ENCODE data around the gene PLA2G4E.

Gene PLA2G4E

GRCh38 chr15:42060797-42061196 is 40.0 kb upstream of the PLA2G4E start:
- Histone ChIP-seq H3K36me3 (ENCODE audit: insufficient read depth, low read length) (no peaks in the 10 kb centered on the region), H2AFZ (ENCODE audit: low read depth, low read length) (no peak overlapping the region), H3K4me3 (ENCODE audit: low read length) (no peak overlapping the region), H3K9me3 (ENCODE audit: low read length) (no peaks in the 10 kb centered on the region), H3K27me3 (ENCODE audit: insufficient read depth, low read length) (peaks cover 5% of the 10 kb centered on the region), H3K4me1 (ENCODE audit: insufficient read depth, low read length) (peaks cover 13% of the 10 kb centered on the region)

- peaks cover 9% of the 10 kb centered on the region for H3K4me1 ChIP-seq (ENCODE audit: insufficient read depth, low read length)
- H3K9me3 ChIP-seq (ENCODE audit: low read length) = no peaks in the 10 kb centered on the region
- no peak overlapping the region for H2AFZ ChIP-seq (ENCODE audit: low read depth, low read length)
- H3K4me3 ChIP-seq (ENCODE audit: low read length) = no peak overlapping the region
- H3K36me3 ChIP-seq (ENCODE audit: insufficient read depth, low read length) = no peaks in the 10 kb centered on the region
- H3K27me3 ChIP-seq (ENCODE audit: insufficient read depth, low read length) = peaks cover 5% of the 10 kb centered on the region
These were observed 39.6 kb upstream of the PLA2G4E start for GRCh38 chr15:42060477-42060763.

GRCh38 chr15:42059661-42060476 is 39.0 kb upstream of the PLA2G4E start:
- Histone ChIP-seq H3K27me3 (ENCODE audit: insufficient read depth, low read length) (peaks cover 5% of the 10 kb centered on the region), H2AFZ (ENCODE audit: low read depth, low read length) (no peak overlapping the region), H3K4me3 (ENCODE audit: low read length) (no peak overlapping the region), H3K4me1 (ENCODE audit: insufficient read depth, low read length) (peaks cover 4% of the 10 kb centered on the region), H3K36me3 (ENCODE audit: insufficient read depth, low read length) (no peaks in the 10 kb centered on the region), H3K9me3 (ENCODE audit: low read length) (no peaks in the 10 kb centered on the region)

GRCh38 chr15:42058791-42059190 is 37.9 kb upstream of the PLA2G4E start:
- Histone ChIP-seq H3K9me3 (ENCODE audit: low read length) (no peaks in the 10 kb centered on the region), H3K36me3 (ENCODE audit: insufficient read depth, low read length) (no peaks in the 10 kb centered on the region), H3K27me3 (ENCODE audit: insufficient read depth, low read length) (peaks cover 5% of the 10 kb centered on the region), H3K4me3 (ENCODE audit: low read length) (no peak overlapping the region), H3K4me1 (ENCODE audit: insufficient read depth, low read length) (no peaks in the 10 kb centered on the region), H2AFZ (ENCODE audit: low read depth, low read length) (no peak overlapping the region)

GRCh38 chr15:42057799-42058646 is 37.2 kb upstream of the PLA2G4E start:
- H3K27me3 ChIP-seq (ENCODE audit: insufficient read depth, low read length) = peaks cover 5% of the 10 kb centered on the region
- no peak overlapping the region for H2AFZ ChIP-seq (ENCODE audit: low read depth, low read length)

GRCh38 chr15:42056934-42057798 is 36.3 kb upstream of the PLA2G4E start:
- Histone ChIP-seq H2AFZ (ENCODE audit: low read depth, low read length) (no peak overlapping the region), H3K4me3 (ENCODE audit: low read length) (no peak overlapping the region), H3K4me1 (ENCODE audit: insufficient read depth, low read length) (no peaks in the 10 kb centered on the region), H3K27me3 (ENCODE audit: insufficient read depth, low read length) (peaks cover 6% of the 10 kb centered on the region), H3K36me3 (ENCODE audit: insufficient read depth, low read length) (no peaks in the 10 kb centered on the region), H3K9me3 (ENCODE audit: low read length) (no peaks in the 10 kb centered on the region)

More at GRCh38 chr15:42057799-42058646, 37.2 kb upstream of the PLA2G4E start:
- Histone ChIP-seq H3K4me1 (ENCODE audit: insufficient read depth, low read length) (no peaks in the 10 kb centered on the region), H3K9me3 (ENCODE audit: low read length) (no peaks in the 10 kb centered on the region), H3K36me3 (ENCODE audit: insufficient read depth, low read length) (no peaks in the 10 kb centered on the region), H3K4me3 (ENCODE audit: low read length) (no peak overlapping the region)

- Histone ChIP-seq H3K36me3 (ENCODE audit: insufficient read depth, low read length) (no peaks in the 10 kb centered on the region), H3K4me3 (ENCODE audit: low read length) (no peak overlapping the region), H3K9me3 (ENCODE audit: low read length) (no peaks in the 10 kb centered on the region), H3K27me3 (ENCODE audit: insufficient read depth, low read length) (peaks cover 15% of the 10 kb centered on the region), H2AFZ (ENCODE audit: low read depth, low read length) (no peak overlapping the region), H3K4me1 (ENCODE audit: insufficient read depth, low read length) (no peaks in the 10 kb centered on the region)
These were observed 33.1 kb upstream of the PLA2G4E start for GRCh38 chr15:42053914-42054313.

GRCh38 chr15:42053010-42053409 is 32.2 kb upstream of the PLA2G4E start:
- H2AFZ ChIP-seq (ENCODE audit: low read depth, low read length) = no peak overlapping the region
- H3K4me3 ChIP-seq (ENCODE audit: low read length) = no peak overlapping the region
- H3K27me3 ChIP-seq (ENCODE audit: insufficient read depth, low read length) = peaks cover 15% of the 10 kb centered on the region
- no peaks in the 10 kb centered on the region for H3K9me3 ChIP-seq (ENCODE audit: low read length)
- no peaks in the 10 kb centered on the region for H3K36me3 ChIP-seq (ENCODE audit: insufficient read depth, low read length)
- no peaks in the 10 kb centered on the region for H3K4me1 ChIP-seq (ENCODE audit: insufficient read depth, low read length)

- no peak overlapping the region for H3K4me3 ChIP-seq (ENCODE audit: low read length)
These were observed 29.8 kb upstream of the PLA2G4E start for GRCh38 chr15:42050484-42051255.

GRCh38 chr15:42048821-42049200 is 28.0 kb upstream of the PLA2G4E start:
- H3K9me3 ChIP-seq (ENCODE audit: low read length) = no peaks in the 10 kb centered on the region
- H3K4me1 ChIP-seq (ENCODE audit: insufficient read depth, low read length) = no peaks in the 10 kb centered on the region
- H3K4me3 ChIP-seq (ENCODE audit: low read length) = no peak overlapping the region
- peaks cover 10% of the 10 kb centered on the region for H3K27me3 ChIP-seq (ENCODE audit: insufficient read depth, low read length)
- H3K36me3 ChIP-seq (ENCODE audit: insufficient read depth, low read length) = no peaks in the 10 kb centered on the region
- H2AFZ ChIP-seq (ENCODE audit: low read depth, low read length) = no peak overlapping the region

More at GRCh38 chr15:42050484-42051255, 29.8 kb upstream of the PLA2G4E start:
- Histone ChIP-seq H3K9me3 (ENCODE audit: low read length) (no peaks in the 10 kb centered on the region), H3K36me3 (ENCODE audit: insufficient read depth, low read length) (no peaks in the 10 kb centered on the region), H2AFZ (ENCODE audit: low read depth, low read length) (no peak overlapping the region), H3K4me1 (ENCODE audit: insufficient read depth, low read length) (no peaks in the 10 kb centered on the region), H3K27me3 (ENCODE audit: insufficient read depth, low read length) (peaks cover 10% of the 10 kb centered on the region)

- Histone ChIP-seq H3K27me3 (ENCODE audit: insufficient read depth, low read length) (peaks cover 10% of the 10 kb centered on the region), H3K36me3 (ENCODE audit: insufficient read depth, low read length) (no peaks in the 10 kb centered on the region), H3K9me3 (ENCODE audit: low read length) (no peaks in the 10 kb centered on the region), H2AFZ (ENCODE audit: low read depth, low read length) (no peak overlapping the region), H3K4me3 (ENCODE audit: low read length) (no peak overlapping the region), H3K4me1 (ENCODE audit: insufficient read depth, low read length) (no peaks in the 10 kb centered on the region)
These were observed 27.4 kb upstream of the PLA2G4E start for GRCh38 chr15:42048080-42048820.

GRCh38 chr15:42046597-42046996 is 25.8 kb upstream of the PLA2G4E start:
- peaks cover 3% of the 10 kb centered on the region for H3K4me1 ChIP-seq (ENCODE audit: insufficient read depth, low read length)
- no peaks in the 10 kb centered on the region for H3K36me3 ChIP-seq (ENCODE audit: insufficient read depth, low read length)
- H3K9me3 ChIP-seq (ENCODE audit: low read length) = no peaks in the 10 kb centered on the region
- no peak overlapping the region for H2AFZ ChIP-seq (ENCODE audit: low read depth, low read length)
- H3K27me3 ChIP-seq (ENCODE audit: insufficient read depth, low read length) = peaks cover 3% of the 10 kb centered on the region
- no peak overlapping the region for H3K4me3 ChIP-seq (ENCODE audit: low read length)
